Measurements from ENCODE around the gene ETF1. TPM values are rescaled to one million over a fixed set of nuclear protein-coding genes. Genes with fewer than 3 reads are reported as not detected.

Gene ETF1
- total RNA-seq, 3 donors from 2014 or later, result 95.4 to 112 (median 104) TPM

- H3K4me1 ChIP-seq, result no peaks in the 10 kb centered on the region
- H3K27me3 ChIP-seq, result no peaks in the 10 kb centered on the region
- H3K4me3 ChIP-seq, result no peak overlapping the region
- intact Hi-C loops (cut with DNase I; ENCODE audit: low total_unique reads), result no loop called here
- no peaks in the 10 kb centered on the region for H3K9me3 ChIP-seq
- peaks cover 5% of the 10 kb centered on the region for H3K36me3 ChIP-seq
- DNase-seq (ENCODE audit: low spot score in 2 of 2), result no peak
- TF ChIP-seq POLR2A (IDR thresholded peaks at IDR 0.05), result no peak
- TF ChIP-seq, protein P1, sequence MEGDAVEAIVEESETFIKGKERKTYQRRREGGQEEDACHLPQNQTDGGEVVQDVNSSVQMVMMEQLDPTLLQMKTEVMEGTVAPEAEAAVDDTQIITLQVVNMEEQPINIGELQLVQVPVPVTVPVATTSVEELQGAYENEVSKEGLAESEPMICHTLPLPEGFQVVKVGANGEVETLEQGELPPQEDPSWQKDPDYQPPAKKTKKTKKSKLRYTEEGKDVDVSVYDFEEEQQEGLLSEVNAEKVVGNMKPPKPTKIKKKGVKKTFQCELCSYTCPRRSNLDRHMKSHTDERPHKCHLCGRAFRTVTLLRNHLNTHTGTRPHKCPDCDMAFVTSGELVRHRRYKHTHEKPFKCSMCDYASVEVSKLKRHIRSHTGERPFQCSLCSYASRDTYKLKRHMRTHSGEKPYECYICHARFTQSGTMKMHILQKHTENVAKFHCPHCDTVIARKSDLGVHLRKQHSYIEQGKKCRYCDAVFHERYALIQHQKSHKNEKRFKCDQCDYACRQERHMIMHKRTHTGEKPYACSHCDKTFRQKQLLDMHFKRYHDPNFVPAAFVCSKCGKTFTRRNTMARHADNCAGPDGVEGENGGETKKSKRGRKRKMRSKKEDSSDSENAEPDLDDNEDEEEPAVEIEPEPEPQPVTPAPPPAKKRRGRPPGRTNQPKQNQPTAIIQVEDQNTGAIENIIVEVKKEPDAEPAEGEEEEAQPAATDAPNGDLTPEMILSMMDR (IDR thresholded peaks at IDR 0.05), result no peak
- TF ChIP-seq POLR2AphosphoS5 (IDR thresholded peaks at IDR 0.05), result no peak
- peak overlapping the region in 1 of 2 donors; percentile 5 for H3K27ac ChIP-seq
Measured at GRCh38 chr5:138563340-138564118, 20.5 kb upstream of the ETF1 start.

- TF ChIP-seq, protein P1 (IDR thresholded peaks at IDR 0.05), result no peak
- no peak for TF ChIP-seq POLR2AphosphoS5 (IDR thresholded peaks at IDR 0.05)
- no peak for TF ChIP-seq POLR2A (IDR thresholded peaks at IDR 0.05)
- H3K9me3 ChIP-seq, result no peaks in the 10 kb centered on the region
- H3K4me3 ChIP-seq, result no peak overlapping the region
- no peak for DNase-seq (ENCODE audit: low spot score in 2 of 2)
- no peak overlapping the region for H3K27ac ChIP-seq
- no peaks in the 10 kb centered on the region for H3K27me3 ChIP-seq
- intact Hi-C loops (cut with DNase I; ENCODE audit: low total_unique reads), result no loop called here
- peaks cover 5% of the 10 kb centered on the region for H3K36me3 ChIP-seq
- H3K4me1 ChIP-seq, result no peaks in the 10 kb centered on the region
Measured at GRCh38 chr5:138560971-138561370, 17.9 kb upstream of the ETF1 start.

GRCh38 chr5:138559937-138560336 lies 16.9 kb upstream of the ETF1 start:
- peak; percentile 64 to 77 for DNase-seq (ENCODE audit: low spot score in 2 of 2)
- Histone ChIP-seq H3K27ac (peak overlapping the region; percentile 45 to 50), H3K4me1 (no peaks in the 10 kb centered on the region), H3K36me3 (peaks cover 5% of the 10 kb centered on the region), H3K27me3 (no peaks in the 10 kb centered on the region), H3K9me3 (no peaks in the 10 kb centered on the region), H3K4me3 (no peak overlapping the region)
- no peak for TF ChIP-seq POLR2A (IDR thresholded peaks at IDR 0.05)
- TF ChIP-seq, protein P1 (IDR thresholded peaks at IDR 0.05), result no peak
- TF ChIP-seq POLR2AphosphoS5 (IDR thresholded peaks at IDR 0.05), result no peak
- intact Hi-C loops (cut with DNase I; ENCODE audit: low total_unique reads), result no loop called here

GRCh38 chr5:138557677-138558076 lies 14.6 kb upstream of the ETF1 start:
- no peak overlapping the region for H3K4me3 ChIP-seq
- no peaks in the 10 kb centered on the region for H3K27me3 ChIP-seq
- H3K9me3 ChIP-seq, result no peaks in the 10 kb centered on the region
- no peak for TF ChIP-seq POLR2AphosphoS5 (IDR thresholded peaks at IDR 0.05)
- TF ChIP-seq POLR2A (IDR thresholded peaks at IDR 0.05), result no peak
- TF ChIP-seq, protein P1 (IDR thresholded peaks at IDR 0.05), result no peak
- no peaks in the 10 kb centered on the region for H3K4me1 ChIP-seq
- H3K36me3 ChIP-seq, result peaks cover 5% of the 10 kb centered on the region
- intact Hi-C loops (cut with DNase I; ENCODE audit: low total_unique reads), result no loop called here
- no peak for DNase-seq (ENCODE audit: low spot score in 2 of 2)
- H3K27ac ChIP-seq, result no peak overlapping the region

GRCh38 chr5:138554143-138554542 lies 11.1 kb upstream of the ETF1 start:
- no peaks in the 10 kb centered on the region for H3K36me3 ChIP-seq
- intact Hi-C loops (cut with DNase I; ENCODE audit: low total_unique reads), result no loop called here
- no peak overlapping the region for H3K4me3 ChIP-seq

More at GRCh38 chr5:138554143-138554542, 11.1 kb upstream of the ETF1 start:
- Histone ChIP-seq H3K27ac (no peak overlapping the region), H3K9me3 (no peaks in the 10 kb centered on the region), H3K4me1 (no peaks in the 10 kb centered on the region), H3K27me3 (no peaks in the 10 kb centered on the region)
- TF ChIP-seq, protein P1 (IDR thresholded peaks at IDR 0.05), result no peak
- TF ChIP-seq POLR2AphosphoS5 (IDR thresholded peaks at IDR 0.05) (no peak), POLR2A (IDR thresholded peaks at IDR 0.05) (no peak)
- no peak for DNase-seq (ENCODE audit: low spot score in 2 of 2)

Data from breast epithelium (tissue), 4 donors.